AG09319 (cell line): Measurements from ENCODE around the gene NFATC4.

Experiments
- DNase-seq: peaks from one replicate; pipeline ENCODE4 v3.0.0-alpha.2; 2010; ENCODE audit warnings: low read depth; ENCODE audit errors: extremely low read depth
- CTCF ChIP-seq: IDR thresholded peaks from 2 replicates; pipeline ENCODE4 v1.5.1; 2011; ENCODE audit warnings: low read depth, mild to moderate bottlenecking, inconsistent platforms, low read length, moderate library complexity

Gene NFATC4

GRCh38 chr14:24416254-24416931 lies 48.4 kb downstream of the NFATC4 start:
- TF ChIP-seq CTCF, result no peak
- no peak for DNase-seq

GRCh38 chr14:24416932-24417619 lies 49.1 kb downstream of the NFATC4 start:
- TF ChIP-seq CTCF, result no peak
- no peak for DNase-seq

- DNase-seq, result no peak
- no peak for TF ChIP-seq CTCF
These were observed 50.0 kb downstream of the NFATC4 start for GRCh38 chr14:24417832-24418491.

GRCh38 chr14:24418492-24418873 lies 50.5 kb downstream of the NFATC4 start:
- TF ChIP-seq CTCF, result no peak
- no peak for DNase-seq

GRCh38 chr14:24422261-24422660 lies 54.3 kb downstream of the NFATC4 start:
- TF ChIP-seq CTCF, result no peak
- no peak for DNase-seq

- no peak for DNase-seq
- no peak for TF ChIP-seq CTCF
These were observed 55.0 kb downstream of the NFATC4 start for GRCh38 chr14:24422694-24423601.
